ENCODE results near the gene RABGAP1L.
"Not testable (repeated sequence)": the region's sequence is repeated elsewhere in the genome, so short reads cannot be mapped to it uniquely, and the experiment has no call there.

Gene RABGAP1L

DNA sequence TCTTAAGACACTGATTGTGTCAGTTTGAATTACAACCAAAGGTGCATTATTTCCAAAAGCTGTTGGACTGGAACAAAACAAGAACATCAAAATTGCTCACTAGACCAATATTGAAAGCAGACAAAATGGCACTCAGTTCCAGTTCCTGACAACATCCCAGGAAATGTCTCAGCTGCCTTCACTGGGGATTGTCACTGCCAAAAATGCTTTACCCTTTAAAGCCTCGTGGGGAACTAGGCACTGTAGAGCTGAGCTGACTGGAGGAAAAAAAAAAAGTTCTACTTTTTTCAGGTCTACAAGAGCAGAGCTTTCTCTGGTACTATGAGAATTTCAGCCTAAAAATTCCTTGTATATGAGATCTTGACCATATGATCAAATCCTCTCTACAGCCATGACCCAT lies 310.4 kb downstream of the RABGAP1L start:
- DNase-seq = no peak

GRCh38 chr1:174479281-174479680 lies 320.0 kb downstream of the RABGAP1L start:
- no peak for DNase-seq

DNA sequence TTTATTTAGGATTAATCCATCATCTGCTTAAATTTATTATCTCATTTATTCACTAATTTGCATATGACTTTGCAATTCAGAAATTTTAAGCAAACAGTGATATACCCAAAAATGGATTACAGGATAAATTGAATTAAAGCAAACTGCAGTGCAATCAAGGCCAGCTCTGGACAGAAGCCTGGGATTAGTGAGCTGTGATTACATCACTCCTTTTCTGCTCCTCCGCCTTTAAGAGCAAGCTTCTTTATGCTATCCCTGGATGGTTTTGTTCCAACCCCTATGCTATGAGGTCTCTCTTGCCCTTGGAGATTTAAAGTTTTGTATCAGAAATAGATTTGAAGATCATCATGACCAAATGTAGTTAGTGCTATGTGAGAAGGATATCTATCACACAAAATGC lies 321.0 kb downstream of the RABGAP1L start:
- DNase-seq = no peak

DNA sequence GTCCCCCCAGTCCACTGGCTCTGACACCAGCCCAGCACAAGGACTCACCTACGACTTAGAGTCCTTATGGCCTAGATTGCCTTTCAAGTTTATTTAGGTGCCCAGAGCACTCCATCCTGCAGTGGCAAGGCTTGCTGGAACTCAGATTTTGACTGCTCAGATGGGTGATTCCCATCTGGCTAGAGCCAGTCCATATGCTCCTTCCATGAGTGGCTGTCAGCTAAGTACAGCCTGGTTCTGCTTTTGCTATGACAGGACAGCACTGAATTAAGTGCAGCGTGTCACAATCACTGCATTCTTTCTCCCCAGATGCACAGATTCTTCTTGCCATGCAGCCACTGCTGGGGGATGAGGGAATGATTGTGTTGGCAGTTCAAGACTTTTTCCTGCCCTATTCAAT lies 332.3 kb downstream of the RABGAP1L start:
- DNase-seq = no peak

DNA sequence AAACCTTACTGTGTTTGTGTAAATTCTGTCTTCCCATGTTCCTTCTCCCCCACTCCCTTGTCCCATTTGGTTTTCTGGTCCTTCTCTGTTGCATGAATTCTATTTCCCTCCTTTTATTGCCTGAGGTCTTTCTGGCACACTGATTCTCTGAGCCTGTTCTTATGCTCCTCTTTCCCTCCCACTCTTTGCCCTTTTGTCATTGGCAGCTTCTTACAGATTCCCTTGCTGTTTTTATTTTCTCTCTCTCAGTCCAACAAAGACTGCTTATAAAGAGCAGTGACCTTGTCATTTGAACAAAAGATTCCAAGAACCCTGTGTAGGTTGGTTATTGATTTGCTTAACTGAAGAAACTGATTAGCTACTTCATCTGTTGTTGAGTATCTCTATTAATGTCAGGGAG lies 338.2 kb downstream of the RABGAP1L start:
- no peak for DNase-seq

GRCh38 chr1:174516755-174517154 lies 357.4 kb downstream of the RABGAP1L start:
- not testable (repeated sequence) for DNase-seq

GRCh38 chr1:174519844-174520243 lies 360.5 kb downstream of the RABGAP1L start:
- DNase-seq = peak in 1 of 2 experiments; percentile 69

DNA sequence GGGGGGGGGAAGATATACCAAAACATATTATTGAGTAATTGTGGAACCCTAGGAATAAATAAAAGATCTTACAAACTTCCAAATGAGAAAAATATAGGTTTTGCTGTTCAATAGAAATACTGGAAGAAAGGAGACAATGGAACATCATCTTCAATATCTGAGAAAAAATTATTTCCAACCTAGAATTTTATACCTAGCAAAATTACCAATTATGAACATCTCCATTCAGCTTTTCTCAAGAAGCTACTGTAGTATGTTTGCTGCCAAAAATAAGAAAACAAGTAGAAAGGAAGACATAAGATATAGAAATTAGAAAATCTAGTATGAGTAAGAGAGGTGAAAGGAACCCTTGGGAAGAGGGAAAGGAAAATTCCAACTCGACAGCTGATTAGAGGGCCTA lies 372.4 kb downstream of the RABGAP1L start:
- DNase-seq = no peak

DNA sequence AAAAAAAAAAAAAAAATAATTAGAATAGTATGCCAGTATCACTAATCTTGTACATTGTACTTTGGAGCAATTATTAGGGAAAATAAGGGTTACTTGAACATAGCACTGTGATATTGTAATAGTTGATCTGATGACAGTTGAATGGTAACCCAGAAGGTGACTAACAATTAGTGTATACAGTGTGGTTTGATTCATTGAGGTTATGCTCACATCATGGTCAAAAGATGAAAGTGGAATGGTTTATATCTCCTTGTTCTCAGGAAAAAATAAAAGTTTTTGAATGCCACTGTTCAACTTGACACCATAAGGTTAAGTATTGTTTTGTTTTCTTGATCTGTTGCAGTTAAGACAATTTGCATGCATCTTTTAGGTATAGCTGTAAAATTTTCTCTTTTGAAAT lies 375.5 kb downstream of the RABGAP1L start:
- no peak for DNase-seq

- no peak for DNase-seq
Observed at GRCh38 chr1:174535207-174535606, 375.9 kb downstream of the RABGAP1L start.

- DNase-seq = not testable (repeated sequence)
Observed at GRCh38 chr1:174543421-174543820, 384.1 kb downstream of the RABGAP1L start.

GRCh38 chr1:174550296-174550695 lies 391.0 kb downstream of the RABGAP1L start:
- no peak for DNase-seq

GRCh38 chr1:174556392-174556791 lies 397.1 kb downstream of the RABGAP1L start:
- DNase-seq = no peak

GRCh38 chr1:174568551-174568950 lies 409.2 kb downstream of the RABGAP1L start:
- no peak for DNase-seq

DNA sequence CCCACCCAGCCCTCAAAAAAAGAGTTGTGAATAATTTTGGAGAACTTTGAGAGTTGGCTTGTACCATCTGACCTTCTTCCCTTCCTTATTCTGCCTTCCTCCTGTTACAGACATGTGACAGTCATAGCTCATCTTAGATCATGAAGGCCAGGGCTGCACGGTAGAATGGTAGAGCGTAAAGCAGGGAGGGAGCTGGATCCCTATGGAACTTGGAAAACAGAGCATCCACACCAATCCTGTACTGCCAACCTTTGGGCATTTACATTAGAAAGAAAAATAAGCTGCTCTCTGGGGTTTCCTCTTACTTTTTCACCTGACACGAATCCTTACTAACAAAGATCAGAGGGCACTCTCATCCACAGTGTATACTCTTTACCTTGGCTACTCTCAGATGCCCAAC lies 409.9 kb downstream of the RABGAP1L start:
- DNase-seq = no peak

DNA sequence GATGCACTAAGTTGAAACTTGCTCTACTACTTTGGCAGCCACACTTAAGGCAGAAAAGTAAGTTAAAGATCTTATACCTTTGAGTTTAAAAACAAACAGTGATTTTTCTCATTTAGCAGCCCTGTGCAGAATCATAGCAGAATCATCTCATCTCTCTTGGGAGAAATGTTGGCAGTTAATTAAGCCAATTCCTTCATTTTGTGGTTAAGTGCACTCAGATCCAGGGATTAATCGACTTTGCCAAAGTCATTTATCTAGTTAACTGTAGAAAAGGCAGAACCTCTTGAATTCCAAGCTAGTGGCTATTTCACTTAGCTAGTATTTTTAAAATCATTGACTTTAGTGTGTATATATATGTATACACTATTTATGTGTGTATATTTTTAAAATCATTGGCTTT lies 413.5 kb downstream of the RABGAP1L start:
- peak; percentile 19 to 25 for DNase-seq

- not testable (repeated sequence) for DNase-seq
Observed at GRCh38 chr1:174576120-174576519, 416.8 kb downstream of the RABGAP1L start.

DNA sequence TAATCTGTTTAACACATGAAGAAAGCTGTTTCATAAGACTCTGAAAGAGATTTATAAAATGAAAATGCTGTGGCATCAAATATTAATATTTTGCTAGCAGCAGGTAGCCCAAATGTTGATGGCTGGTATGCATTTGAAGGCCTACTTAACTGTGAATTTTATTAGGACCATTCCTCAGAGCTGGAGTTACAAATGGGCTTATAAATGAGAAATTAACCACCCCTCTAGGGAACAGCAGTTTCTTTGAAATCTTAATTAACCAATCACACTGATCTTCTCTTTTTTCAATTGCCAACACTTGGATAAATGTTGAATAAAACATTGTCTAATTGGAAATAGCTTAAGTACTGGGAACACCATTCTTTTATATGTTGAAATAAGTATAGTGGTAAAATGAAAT lies 418.4 kb downstream of the RABGAP1L start:
- DNase-seq = no peak

DNA sequence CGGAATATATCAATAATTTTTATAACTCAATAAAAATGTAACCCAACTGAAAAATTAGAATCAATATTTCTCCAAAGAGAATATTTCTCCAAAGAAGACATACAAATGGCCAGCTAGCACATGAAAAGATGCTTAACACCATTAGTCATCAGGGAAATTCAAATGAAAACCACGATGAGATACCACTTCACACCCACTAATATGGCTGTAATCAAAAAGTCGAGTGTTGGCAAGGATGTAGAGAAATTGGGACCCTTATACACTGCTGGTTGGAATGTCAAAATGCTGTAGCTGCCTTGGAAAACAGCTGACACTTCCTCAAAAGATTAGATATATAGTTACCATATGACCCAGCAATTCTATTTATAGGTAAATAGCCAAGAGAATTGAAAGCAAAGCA lies 421.5 kb downstream of the RABGAP1L start:
- DNase-seq = no peak

DNA sequence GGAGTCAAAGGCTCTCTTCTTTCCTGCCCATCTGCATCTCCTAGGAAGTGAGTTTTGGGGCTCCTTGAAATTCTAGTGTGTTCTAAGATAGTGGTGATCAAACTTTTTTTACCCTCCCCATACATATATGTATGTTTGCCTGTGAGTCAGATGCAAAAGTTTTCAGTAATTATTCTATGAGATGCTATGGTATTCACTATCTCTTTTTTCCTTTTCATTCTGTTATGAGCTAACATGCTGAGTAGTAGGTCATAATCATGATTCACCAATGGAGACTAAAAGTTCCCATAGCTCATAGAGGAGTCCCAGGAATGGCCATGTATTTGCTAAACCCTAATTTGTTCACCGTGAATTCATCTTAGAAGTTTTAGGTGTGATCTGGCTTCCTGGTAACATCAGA lies 424.0 kb downstream of the RABGAP1L start:
- no peak for DNase-seq

- DNase-seq = no peak
Observed at GRCh38 chr1:174584071-174584470, 424.8 kb downstream of the RABGAP1L start.

DNA sequence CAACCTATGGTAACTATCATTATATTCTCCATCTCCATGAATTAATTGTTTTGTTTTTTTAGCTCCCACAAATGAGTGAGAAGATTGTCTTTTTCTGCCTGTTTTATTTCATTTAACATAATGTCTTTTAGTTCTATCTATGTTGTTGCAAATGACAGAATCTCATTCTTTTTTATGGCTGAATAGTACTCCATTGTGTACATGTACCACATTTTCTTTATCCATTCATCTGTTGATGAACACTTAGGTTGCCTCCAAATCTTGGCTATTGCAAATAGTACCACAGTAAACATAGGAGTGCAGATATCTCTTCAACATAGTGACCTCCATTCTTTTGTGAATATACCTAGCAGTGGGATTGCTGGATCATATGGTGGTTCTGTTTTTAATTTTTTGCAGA lies 429.3 kb downstream of the RABGAP1L start:
- DNase-seq = not testable (repeated sequence)

DNA sequence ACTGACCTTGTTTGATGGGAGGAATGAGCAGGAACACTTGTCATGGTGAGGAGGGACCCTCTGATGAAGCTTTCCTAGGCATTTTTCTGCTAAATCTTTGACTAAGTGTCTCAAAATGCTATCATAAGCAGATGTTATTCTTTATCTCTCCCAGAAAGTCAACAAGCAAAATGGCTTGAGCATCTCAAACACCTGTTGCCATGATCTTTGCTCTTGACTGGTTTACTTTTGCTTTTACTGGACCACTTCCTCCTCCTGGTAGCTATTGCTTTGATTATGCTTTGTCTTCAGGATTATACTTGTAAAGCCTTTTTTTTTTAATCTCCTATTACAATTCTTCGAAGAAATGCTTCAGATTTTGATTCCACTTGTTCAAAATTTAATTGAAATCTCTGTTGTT lies 445.9 kb downstream of the RABGAP1L start:
- DNase-seq = no peak

- no peak for DNase-seq
Observed at GRCh38 chr1:174606471-174606870, 447.2 kb downstream of the RABGAP1L start.

- not testable (repeated sequence) for DNase-seq
Observed at GRCh38 chr1:174617905-174618304, 458.6 kb downstream of the RABGAP1L start.
